D721Med (cell line): ENCODE results near the gene LSM14A.

Experiments
- DNase-seq: peaks from one replicate; pipeline ENCODE4 v3.0.0; 2011; ENCODE audit warnings: low spot score; ENCODE audit not compliant: insufficient read length
- FAIRE-seq: peaks from 2 replicates; lab custom pipeline; 2011; peaks lifted over from hg19 to GRCh38; lab: Jason Lieb, UNC
- CTCF ChIP-seq: IDR thresholded peaks from 2 replicates; pipeline ENCODE4 v1.5.1; 2012; ENCODE audit warnings: mild to moderate bottlenecking, control low read depth; ENCODE audit not compliant: insufficient read depth; ENCODE audit errors: missing control alignments

Gene LSM14A

GRCh38 chr19:34274827-34275625 is 102.7 kb downstream of the LSM14A start:
- DNase-seq (no peak), FAIRE-seq (no peak)
- no peak for TF ChIP-seq CTCF

- TF ChIP-seq CTCF = no peak
- no peak for FAIRE-seq
- no peak for DNase-seq
These were observed 103.4 kb downstream of the LSM14A start for GRCh38 chr19:34275705-34276104.

- no peak for TF ChIP-seq CTCF
- DNase-seq = no peak
- no peak for FAIRE-seq
These were observed 104.3 kb downstream of the LSM14A start for GRCh38 chr19:34276614-34277013.

GRCh38 chr19:34277244-34277643 is 104.9 kb downstream of the LSM14A start:
- FAIRE-seq = no peak
- no peak for DNase-seq

GRCh38 chr19:34278783-34279182 is 106.5 kb downstream of the LSM14A start:
- FAIRE-seq = no peak
- TF ChIP-seq CTCF = no peak
- DNase-seq = no peak

More at GRCh38 chr19:34277244-34277643, 104.9 kb downstream of the LSM14A start:
- TF ChIP-seq CTCF = no peak
